HG03066 (cell line): ENCODE measurements around the gene UTF1.

Experiments used
- ATAC-seq: cut with Tn5 transposase; IDR thresholded peaks from one replicate; pipeline ENCODE4 v1.9.1; 2021; ENCODE audit warnings: low read depth; ENCODE audit not compliant: unreplicated experiment

Gene UTF1

DNA sequence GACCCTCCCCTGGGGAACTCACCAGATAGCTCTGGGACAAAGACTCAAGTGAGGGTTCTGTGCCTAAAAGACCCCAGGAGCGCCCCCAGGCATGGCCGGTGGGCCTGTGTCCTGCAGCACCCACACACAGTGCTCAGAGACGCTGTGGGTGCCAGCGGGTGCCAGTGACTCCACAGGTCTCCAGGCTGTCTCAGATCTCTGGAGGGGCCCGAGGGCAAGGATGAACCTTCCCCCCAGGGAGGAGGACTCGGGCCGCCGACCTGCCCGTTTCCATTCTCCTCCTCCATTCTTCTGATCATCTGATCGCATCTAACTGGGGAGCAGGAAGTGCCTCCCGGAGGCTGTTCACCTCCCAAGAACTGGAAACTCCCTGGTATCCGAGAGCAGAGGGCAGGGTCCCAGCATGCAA is 45.7 kb downstream of the UTF1 start:
- ATAC-seq: peak; percentile 32

DNA sequence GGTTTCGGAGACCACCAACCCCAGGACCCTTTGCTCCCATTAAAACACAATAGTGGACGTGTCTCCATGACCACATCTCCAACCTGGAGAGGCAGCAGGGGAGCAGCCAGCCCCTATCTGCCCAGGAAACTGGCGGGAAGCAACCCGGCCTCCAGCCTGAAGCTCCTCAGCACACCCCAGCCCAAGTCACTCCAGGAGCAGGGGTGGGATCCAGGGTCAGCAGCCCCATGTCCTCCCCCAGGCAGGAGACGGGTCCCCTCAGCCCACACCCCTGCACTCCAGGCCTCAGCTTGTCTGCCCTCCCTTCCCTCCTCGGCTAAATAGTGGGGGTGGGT is 46.0 kb downstream of the UTF1 start:
- no peak for ATAC-seq

DNA sequence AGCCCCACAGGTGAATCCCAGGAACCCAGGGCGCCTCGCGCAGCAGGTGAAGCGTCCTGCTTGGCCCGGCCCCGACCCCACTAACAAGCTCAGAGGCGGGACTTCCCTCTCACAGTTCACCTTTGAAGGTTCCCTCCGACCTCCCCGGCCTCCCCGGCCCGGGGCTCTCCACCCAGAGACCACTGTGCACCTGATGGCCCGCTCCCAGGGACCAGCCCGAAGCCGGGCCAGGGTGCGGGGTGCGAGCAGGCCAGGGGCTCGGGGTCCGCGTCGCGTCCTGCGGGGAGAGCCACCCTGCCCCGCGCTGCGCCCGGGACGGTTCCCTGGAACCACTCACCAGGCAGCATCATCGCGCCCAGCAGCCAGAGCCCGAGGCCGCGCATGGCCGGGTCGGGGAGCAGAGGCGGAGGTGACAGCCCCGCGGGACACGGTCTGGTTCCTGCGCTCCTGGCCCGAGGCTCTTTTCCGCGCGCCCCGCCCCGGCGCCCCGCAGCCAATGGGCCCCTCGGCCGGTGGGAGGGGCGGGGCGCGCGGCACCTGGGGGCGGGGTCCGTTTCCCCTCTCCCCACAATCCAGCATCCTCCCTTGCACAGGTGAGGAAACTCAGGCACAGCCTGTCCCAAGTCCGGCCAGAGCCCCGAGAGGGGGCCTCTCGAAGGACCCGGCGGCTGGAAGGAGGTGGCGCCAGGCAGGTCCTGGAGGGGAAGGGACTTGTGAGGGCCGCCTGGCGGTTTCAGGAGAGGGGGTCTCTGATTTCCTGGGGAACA is 46.6 kb downstream of the UTF1 start, which contains the start of gene ADAM8:
Gene ADAM8, minus strand, starts transcription at position 434 of the 767 bp plus-strand sequence. Its CDS starts 51 bp downstream, at position 383.
- ATAC-seq: peak; percentile 43

DNA sequence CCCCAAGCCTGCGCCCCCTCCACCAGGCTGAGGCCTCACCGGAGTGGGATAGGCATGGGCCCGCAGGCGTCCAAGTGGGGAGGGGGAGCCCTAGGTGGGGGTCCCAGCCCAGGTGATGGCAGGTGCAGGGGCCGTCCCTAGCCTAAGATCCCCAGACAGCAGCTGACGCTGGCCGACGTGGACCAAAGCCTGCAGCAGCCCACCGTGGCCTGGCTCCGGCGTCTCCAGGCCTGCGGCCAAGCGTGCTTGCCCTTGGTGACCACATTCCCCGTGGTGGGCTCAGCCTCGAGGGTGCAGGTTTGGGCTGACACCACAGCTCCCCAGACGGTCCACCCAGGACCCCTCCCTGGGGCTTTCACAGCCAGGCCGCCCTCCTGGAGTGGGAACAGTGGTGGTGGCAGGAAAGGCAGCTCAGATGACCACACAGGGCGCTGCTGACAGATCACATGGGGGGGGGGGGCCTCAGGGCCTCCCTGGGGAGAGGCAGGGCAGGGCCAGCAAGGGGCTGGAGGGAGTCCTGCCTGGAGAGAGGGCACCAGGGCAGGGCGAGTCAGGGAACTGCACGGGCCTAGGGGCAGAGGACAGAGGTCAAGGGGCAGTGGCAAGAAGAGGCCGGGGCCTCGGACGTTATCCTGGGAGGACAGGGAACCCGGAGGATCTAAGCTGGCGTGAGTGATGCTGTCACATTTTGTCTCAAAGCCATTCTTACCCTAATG is 47.4 kb downstream of the UTF1 start:
- no peak for ATAC-seq

DNA sequence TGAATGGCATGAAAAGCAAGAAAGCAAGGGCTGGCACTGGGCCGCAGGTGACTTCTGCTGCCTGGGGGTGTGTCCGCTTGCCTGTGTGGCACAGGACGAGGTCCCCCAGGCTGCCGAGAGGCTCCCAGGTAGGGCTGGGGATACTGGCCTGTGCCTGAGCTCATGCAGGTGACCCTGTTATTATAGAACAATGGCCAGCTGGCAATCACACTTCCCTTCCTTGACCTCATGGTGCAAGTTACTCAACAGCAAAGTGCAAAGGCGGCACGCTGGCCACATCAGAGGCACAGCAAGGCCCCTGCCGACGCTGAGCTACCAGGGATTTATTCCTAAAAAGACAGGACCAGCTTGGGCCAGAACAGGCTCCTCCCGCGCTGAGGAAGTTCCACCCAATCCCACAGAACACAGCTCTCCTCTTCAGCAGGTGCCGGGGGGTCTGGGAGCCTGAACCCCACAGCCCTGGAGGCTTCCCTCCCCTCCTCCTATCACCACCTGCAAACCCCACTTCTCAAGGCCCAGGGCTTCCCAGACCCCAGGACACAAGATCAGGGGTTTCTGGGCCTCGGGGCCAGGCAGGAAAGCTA is 48.1 kb downstream of the UTF1 start:
- ATAC-seq: no peak

DNA sequence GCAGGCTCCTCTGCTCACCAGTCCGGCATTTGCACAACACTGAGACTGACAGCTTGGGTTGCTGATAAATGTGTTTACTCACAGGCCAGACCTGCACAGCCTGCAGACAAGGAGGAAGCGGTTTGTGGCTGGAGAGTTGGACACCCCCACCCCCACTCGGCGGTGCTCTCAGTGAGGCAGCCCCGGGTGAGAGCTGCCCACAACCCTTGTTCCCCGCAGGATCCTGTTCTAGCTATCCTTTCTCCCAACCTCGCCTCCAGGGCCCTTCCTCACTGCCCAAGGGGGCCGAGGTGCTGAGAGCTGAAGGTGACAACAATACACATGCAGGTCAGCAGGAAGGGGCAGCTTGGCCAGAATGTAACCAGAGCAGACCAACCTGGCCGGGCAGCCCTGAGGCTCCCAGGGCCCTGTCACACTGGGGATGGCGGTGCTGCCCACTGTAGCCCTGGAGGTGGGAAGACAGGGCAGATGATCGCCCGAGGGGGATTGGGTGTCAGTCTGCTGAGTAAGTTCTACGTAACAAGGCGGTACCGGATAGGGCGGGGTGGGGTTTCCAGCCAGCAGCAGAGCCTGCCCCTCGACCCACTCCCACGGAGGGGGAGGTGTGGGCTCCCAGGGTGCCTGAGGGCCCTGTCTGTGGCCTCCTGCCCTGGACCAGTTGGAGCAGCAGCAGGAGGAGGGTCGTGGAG is 48.7 kb downstream of the UTF1 start:
- ATAC-seq: peak; percentile 40

- no peak for ATAC-seq
These were observed 49.6 kb downstream of the UTF1 start for GRCh38 chr10:133279326-133280226.

DNA sequence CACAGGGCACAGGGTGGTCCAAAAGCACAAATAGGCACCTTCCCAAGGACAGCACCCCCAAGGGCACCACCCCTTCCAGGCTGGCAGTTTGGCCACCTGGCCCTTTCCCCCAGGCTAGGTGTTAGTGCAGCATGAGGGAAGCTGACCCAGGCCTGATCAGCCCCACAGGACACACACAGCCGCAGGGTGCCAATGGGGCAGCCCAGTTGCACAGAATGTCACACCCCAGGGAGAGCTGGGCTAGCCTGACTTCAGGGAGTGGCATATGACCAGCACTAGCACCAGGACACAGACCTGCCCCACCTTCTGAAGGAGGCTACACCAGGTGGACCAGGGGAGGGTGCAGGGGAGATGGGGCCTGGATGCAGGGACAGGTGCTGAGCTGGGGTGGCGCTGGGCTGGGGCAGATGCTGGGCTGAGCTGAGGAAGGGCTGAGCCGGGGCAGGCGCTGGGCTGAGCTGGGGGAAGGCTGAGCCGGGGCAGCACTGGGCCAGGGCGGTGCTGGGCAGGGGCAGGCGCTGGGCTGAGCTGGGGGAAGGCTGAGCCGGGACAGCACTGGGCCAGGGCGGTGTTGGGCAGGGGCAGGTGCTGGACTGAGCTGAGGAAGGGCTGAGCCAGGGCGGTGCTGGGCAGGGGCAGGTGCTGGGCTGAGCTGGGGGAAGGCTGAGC is 50.5 kb downstream of the UTF1 start:
- ATAC-seq: no peak

GRCh38 chr10:133281084-133281483 is 51.1 kb downstream of the UTF1 start:
- ATAC-seq: no peak
